Measurements from ENCODE around the gene HEBP2. TPM values are rescaled to one million over a fixed set of nuclear protein-coding genes. Genes with fewer than 3 reads are reported as not detected.

HEBP2 gene
- polyA plus RNA-seq, 1 donor, result 46.7 TPM

DNA sequence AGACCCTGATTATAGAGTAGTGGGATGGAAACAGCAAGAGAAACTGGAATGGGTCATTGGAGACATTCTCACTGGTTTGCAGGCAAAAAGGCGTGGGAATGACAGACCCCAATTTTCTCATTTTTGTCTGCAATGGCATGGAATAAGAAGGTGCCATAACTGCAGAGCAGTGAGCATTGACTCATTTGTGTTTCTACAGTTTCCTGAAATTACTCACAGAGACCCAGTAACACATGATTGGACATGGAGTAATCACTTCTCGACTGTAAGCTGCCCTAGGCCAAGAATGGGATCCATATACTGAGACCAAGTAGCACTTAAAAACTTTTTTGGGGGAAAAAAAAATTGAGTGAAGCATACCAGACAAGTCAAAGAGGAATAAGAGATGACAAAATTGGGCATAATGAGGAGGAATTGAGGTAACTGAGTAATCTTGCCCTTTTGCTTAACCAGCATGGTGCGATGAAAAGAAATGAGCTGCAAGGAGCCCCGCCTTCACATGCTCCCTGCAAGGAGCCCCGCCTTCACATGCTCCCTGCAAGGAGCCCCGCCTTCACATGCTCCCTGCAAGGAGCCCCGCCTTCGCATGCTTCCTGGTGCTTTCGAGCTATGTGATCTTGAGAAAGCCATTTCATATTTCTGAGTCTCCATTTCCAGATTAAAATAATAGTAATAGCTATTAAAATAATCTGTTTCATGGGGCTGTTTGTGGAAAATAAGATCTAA, 51.1 kb downstream of the HEBP2 start:
- DNase-seq (ENCODE audit: low read depth), result no peak

GRCh38 chr6:138455746-138456400, 51.9 kb downstream of the HEBP2 start:
- DNase-seq (ENCODE audit: low read depth), result no peak

GRCh38 chr6:138456401-138456790, 52.4 kb downstream of the HEBP2 start:
- no peak for DNase-seq (ENCODE audit: low read depth)

- no peak for DNase-seq (ENCODE audit: low read depth)
Observed at GRCh38 chr6:138461647-138462046, 57.6 kb downstream of the HEBP2 start.

DNA sequence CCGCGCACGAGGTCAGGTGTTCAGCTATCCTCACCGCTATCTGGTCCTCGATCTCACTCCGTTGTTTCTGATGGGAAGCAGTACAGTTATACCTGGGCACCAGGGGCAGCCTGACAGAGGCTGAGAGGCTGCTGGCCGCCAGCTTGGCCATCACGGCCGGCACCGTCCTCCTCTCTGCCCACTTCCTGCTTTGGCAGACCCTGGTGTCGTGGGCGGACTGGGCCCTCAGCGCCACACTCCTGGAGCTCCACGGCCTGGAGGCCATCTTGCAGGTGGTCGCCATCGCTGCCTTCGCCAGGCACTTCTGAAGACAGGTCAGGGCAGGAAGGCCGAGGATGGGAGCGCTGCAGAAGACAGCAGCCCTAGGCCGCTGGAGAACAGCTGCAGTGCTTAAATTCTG, 60.1 kb downstream of the HEBP2 start:
- no peak for DNase-seq (ENCODE audit: low read depth)

DNA sequence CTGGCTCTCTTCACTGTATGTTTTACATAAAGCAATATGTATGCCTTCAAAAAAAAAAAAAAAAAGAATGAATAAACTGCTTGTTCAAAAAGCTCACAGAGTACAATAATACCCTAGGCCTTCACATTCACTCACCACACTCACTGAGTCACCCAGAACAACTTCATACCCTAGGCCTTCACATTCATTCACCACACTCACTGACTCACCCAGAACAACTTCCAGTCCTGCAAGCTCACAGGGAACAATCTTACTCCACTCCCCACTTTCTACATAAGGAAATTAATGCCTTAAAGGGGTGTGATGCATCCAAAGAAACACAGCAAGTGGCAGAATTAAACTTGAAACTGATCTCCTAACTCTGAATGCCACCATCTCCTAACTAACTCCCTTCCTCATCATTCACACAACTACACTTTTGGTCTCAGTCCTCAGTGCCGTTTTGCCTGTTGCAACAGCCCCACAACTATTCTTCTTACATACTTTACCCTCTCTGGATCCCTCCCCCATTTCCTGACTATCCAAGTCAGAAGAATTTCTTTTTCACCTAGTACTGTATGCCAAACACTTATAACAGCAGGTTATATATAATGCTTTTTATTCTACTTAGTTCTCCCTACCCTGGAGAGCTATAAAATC, 61.1 kb downstream of the HEBP2 start:
- no peak for DNase-seq (ENCODE audit: low read depth)

DNA sequence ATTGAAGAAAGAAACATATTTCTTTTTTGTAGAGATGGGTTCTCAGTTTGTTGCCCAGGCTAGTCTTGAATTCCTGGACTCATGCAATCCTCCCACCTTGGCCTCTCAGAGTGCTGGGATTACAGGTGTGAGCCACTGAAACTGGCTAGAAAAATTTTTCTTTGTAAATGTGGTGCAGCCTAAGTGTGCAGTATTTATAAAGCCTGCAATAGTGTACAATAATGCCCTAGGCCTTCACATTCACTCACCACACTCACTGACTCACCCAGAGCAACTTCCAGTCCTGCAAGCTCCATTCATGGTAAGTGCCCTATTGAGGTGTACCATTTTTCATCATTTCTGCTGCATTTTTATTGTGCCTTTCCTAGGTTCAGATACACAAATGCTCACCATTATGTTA, 63.9 kb downstream of the HEBP2 start:
- no peak for DNase-seq (ENCODE audit: low read depth)

- DNase-seq (ENCODE audit: low read depth), result no peak
Observed at GRCh38 chr6:138468320-138469015, 64.4 kb downstream of the HEBP2 start.

Other genes starting within 250 kb of the HEBP2 start
- 1.7 TPM for gene ARFGEF3, start 242.3 kb upstream of the HEBP2 start, polyA plus RNA-seq (ENCODE audit: insufficient read length)
- not detected for gene PBOV1, start 185.7 kb upstream of the HEBP2 start, polyA plus RNA-seq (ENCODE audit: insufficient read length)
- gene SMIM28, start 26.3 kb upstream of the HEBP2 start, polyA plus RNA-seq (ENCODE audit: insufficient read length), result not detected
- 23.6 TPM for gene NHSL1, start 95.3 kb downstream of the HEBP2 start, polyA plus RNA-seq (ENCODE audit: insufficient read length)